ENCODE data around the gene POLRMT. TPM values are rescaled to one million over a fixed set of nuclear protein-coding genes. Genes with fewer than 3 reads are reported as not detected.

POLRMT gene
- total RNA-seq, 1 experiment from 2014 or later = 104 TPM

GRCh38 chr19:579842-580155 lies 53.5 kb downstream of the POLRMT start:
- H2BK5ac ChIP-seq (ENCODE audit: insufficient read length, low read length) = no peak overlapping the region
- H3K56ac ChIP-seq (ENCODE audit: insufficient read length, low read depth, low read length) = no peak overlapping the region
- H4K20me1 ChIP-seq (ENCODE audit: control insufficient read depth, insufficient read depth, insufficient read length) = peaks cover 2% of the 10 kb centered on the region
- H2BK20ac ChIP-seq (ENCODE audit: low read depth, low read length, poor library complexity, severe bottlenecking) = no peak overlapping the region
- TF ChIP-seq CTCF (conservative IDR thresholded peaks at IDR 0.05) = no peak
- no peak overlapping the region for H2BK120ac ChIP-seq (ENCODE audit: low read depth, low read length, poor library complexity, severe bottlenecking)
- Mint-ChIP-seq H3K27me3 (ENCODE audit: low read depth) (no peaks in the 10 kb centered on the region; the same call in none of the 2 replicates), H3K27ac (peak overlapping the region in 1 of 3 experiments; percentile 49; a peak in 1 of 7 replicates), H3K9me3 (no peaks in the 10 kb centered on the region), H3K4me1 (peaks cover 8 to 20% of the 10 kb centered on the region in 2 experiments), H3K36me3 (ENCODE audit: insufficient read depth in 1 of 3, low read depth in 3 of 3) (peaks cover 6 to 38% (median 28%) of the 10 kb centered on the region in 3 experiments; a peak in 6 of 7 replicates), H3K4me3 (no peak overlapping the region; a peak in 1 of 5 replicates)
- H3K79me1 ChIP-seq (ENCODE audit: insufficient read depth, low read depth, low read length, poor library complexity, severe bottlenecking) = peaks cover 3% of the 10 kb centered on the region
- H3T11ph ChIP-seq (ENCODE audit: low read length) = no peak overlapping the region
- H4K91ac ChIP-seq (ENCODE audit: insufficient read length, low read depth, low read length) = no peak overlapping the region
- no peak overlapping the region for H3K4ac ChIP-seq (ENCODE audit: low read depth, low read length)
- no peak overlapping the region for H3K23ac ChIP-seq (ENCODE audit: insufficient read length, low read depth, low read length)
- H4K5ac ChIP-seq (ENCODE audit: insufficient read length, low read depth, low read length) = no peak overlapping the region
- H2AFZ ChIP-seq (ENCODE audit: low read length) = no peak overlapping the region
- no peak overlapping the region for H3K27ac ChIP-seq (ENCODE audit: insufficient read length, low read depth, low read length)
- no peak overlapping the region for H4K8ac ChIP-seq (replicated peaks; ENCODE audit: insufficient read length, low read depth, low read length)
- H3K14ac ChIP-seq (ENCODE audit: insufficient read depth, low read length) = no peak overlapping the region
- H3K9ac ChIP-seq (ENCODE audit: extremely low read depth, insufficient read length, low read length) = no peak overlapping the region
- H3K4me1 ChIP-seq (ENCODE audit: insufficient read depth, low read length) = no peaks in the 10 kb centered on the region; the same call in 1 of the 2 replicates
- H3K4me2 ChIP-seq (ENCODE audit: insufficient read depth, insufficient read length, low read length) = no peak overlapping the region
- no peak overlapping the region for H2AK5ac ChIP-seq (ENCODE audit: insufficient read length, low read length)
- H2BK15ac ChIP-seq (ENCODE audit: low read depth, low read length) = no peak overlapping the region
- H3K23me2 ChIP-seq (ENCODE audit: insufficient read length, low read depth, low read length, poor library complexity, severe bottlenecking) = no peaks in the 10 kb centered on the region
- no peak overlapping the region for H3K18ac ChIP-seq (ENCODE audit: insufficient read length, low read depth, low read length)
- WGBS (ENCODE audit: extremely low coverage, insufficient read length, low lambda C conversion rate) = no CpG with 5 or more reads among the region's 11 CpGs
- no peak for DNase-seq
- H3K79me2 ChIP-seq (ENCODE audit: insufficient read depth, low read length) = peaks cover 33% of the 10 kb centered on the region; the same call in 1 of the 2 replicates
- no peak overlapping the region for H2BK12ac ChIP-seq (ENCODE audit: insufficient read length, low read depth, low read length)
- no peaks in the 10 kb centered on the region for H3K9me3 ChIP-seq (ENCODE audit: control insufficient read depth, low read depth, low read length)
- H3K27me3 ChIP-seq (ENCODE audit: insufficient read depth, low read length) = no peaks in the 10 kb centered on the region
